ENCODE results near the gene AURKA. TPM values are rescaled to one million over a fixed set of nuclear protein-coding genes. Genes with fewer than 3 reads are reported as not detected.
"Not testable (repeated sequence)": the region's sequence is repeated elsewhere in the genome, so short reads cannot be mapped to it uniquely, and the experiment has no call there.

AURKA gene
- total RNA-seq, 2 experiments from 2014 or later, result 103 to 114 TPM

- peak; percentile 63 for DNase-seq
- Mint-ChIP-seq H3K27ac (peak within 1 kb of the TSS; percentile 94), H3K4me1 (peaks cover 47% of the 10 kb centered on the region), H3K4me3 (peak within 1 kb of the TSS; percentile 69), H3K9me3 (ENCODE audit: low read depth) (peaks cover 1% of the 10 kb centered on the region), H3K36me3 (ENCODE audit: low read depth) (peaks cover 38% of the 10 kb centered on the region), H3K27me3 (no peaks in the 10 kb centered on the region)
- intact Hi-C loops (cut with DNase I, micrococcal nuclease), result loop anchor here (1.0 to 10.0 kb wide), 3 partner anchors 56 to 983 kb away; partner anchors contain the start of genes RAE1 (in 1 of the 2), RBM38 (in 1 of the 2) and RTF2 (in 1 of the 2)
- POLR2A ChIA-PET, result interaction anchor here (0.6 to 1.6 kb wide), 5 partner anchors 14 to 58 kb away, joined by 3 to 6 read pairs (median 3); partner anchors contain the start of genes AURKA, CSTF1 and RTF2
- CTCF ChIA-PET, result interaction anchor here (0.7 to 2.9 kb wide), 7 partner anchors 10 to 138 kb away, joined by 3 to 14 read pairs (median 7); partner anchors contain the start of genes AURKA and CSTF1
- ATAC-seq, result peak; percentile 53
These were observed 19.9 kb upstream of the AURKA start, which contains the start of gene CASS4 for GRCh38 chr20:56411759-56412472. Gene CASS4, plus strand, starts transcription at chr20:56412260. Its CDS starts 199 bp downstream, at chr20:56412459.

- DNase-seq; H3K27me3 Mint-ChIP-seq; H3K9me3 Mint-ChIP-seq (ENCODE audit: low read depth); ATAC-seq: not testable (repeated sequence)
- H3K36me3 Mint-ChIP-seq (ENCODE audit: low read depth), result peaks cover 44% of the 10 kb centered on the region
- ChIA-PET CTCF (interaction anchor here (0.8 to 2.9 kb wide), 7 partner anchors 10 to 93 kb away, joined by 3 to 14 read pairs (median 7); partner anchors contain the start of genes AURKA and CSTF1), POLR2A (interaction anchor here (0.6 to 1.6 kb wide), 3 partner anchors 17 to 58 kb away, joined by 3 to 6 read pairs (median 4); partner anchors contain the start of genes AURKA and CSTF1)
- peaks cover 41% of the 10 kb centered on the region for H3K4me1 Mint-ChIP-seq
- peak overlapping the region; percentile 94 for H3K27ac Mint-ChIP-seq
- intact Hi-C loops (cut with DNase I, micrococcal nuclease), result loop anchor here in 1 of 2 experiments (10.0 kb wide), 2 partner anchors 944 to 984 kb away; partner anchors contain the start of genes RAE1 and RBM38
- H3K4me3 Mint-ChIP-seq, result peak overlapping the region; percentile 69
These were observed 19.3 kb upstream of the AURKA start for GRCh38 chr20:56411287-56411686.

GRCh38 chr20:56409956-56410355 lies 17.9 kb upstream of the AURKA start:
- ATAC-seq (no peak), DNase-seq (no peak)
- Mint-ChIP-seq H3K27me3 (no peaks in the 10 kb centered on the region), H3K27ac (peak overlapping the region; percentile 14), H3K4me3 (no peak overlapping the region), H3K9me3 (ENCODE audit: low read depth) (peaks cover 1% of the 10 kb centered on the region), H3K36me3 (ENCODE audit: low read depth) (peaks cover 55% of the 10 kb centered on the region), H3K4me1 (peaks cover 37% of the 10 kb centered on the region)
- CTCF ChIA-PET, result interaction anchor here (0.6 to 1.2 kb wide), 5 partner anchors 10 to 128 kb away, joined by 3 to 5 read pairs (median 4); no protein-coding TSS in a partner anchor
- POLR2A ChIA-PET, result no interaction called here
- intact Hi-C loops (cut with DNase I, micrococcal nuclease), result loop anchor here in 1 of 2 experiments (10.0 kb wide), 2 partner anchors 945 to 985 kb away; partner anchors contain the start of genes RAE1 and RBM38

GRCh38 chr20:56409521-56409920 lies 17.5 kb upstream of the AURKA start:
- no peak overlapping the region for H3K27ac Mint-ChIP-seq
- CTCF ChIA-PET, result interaction anchor here (0.6 to 1.2 kb wide), 5 partner anchors 9 to 129 kb away, joined by 3 to 5 read pairs (median 4); no protein-coding TSS in a partner anchor
- intact Hi-C loops (cut with DNase I, micrococcal nuclease), result no loop called here
- H3K27me3 Mint-ChIP-seq, result no peaks in the 10 kb centered on the region
- POLR2A ChIA-PET, result no interaction called here
- H3K36me3 Mint-ChIP-seq (ENCODE audit: low read depth), result peaks cover 56% of the 10 kb centered on the region
- no peak overlapping the region for H3K4me3 Mint-ChIP-seq
- H3K4me1 Mint-ChIP-seq, result peaks cover 34% of the 10 kb centered on the region
- no peak for DNase-seq
- peaks cover 1% of the 10 kb centered on the region for H3K9me3 Mint-ChIP-seq (ENCODE audit: low read depth)
- no peak for ATAC-seq

GRCh38 chr20:56406910-56407309 lies 14.9 kb upstream of the AURKA start:
- Mint-ChIP-seq H3K4me1 (peaks cover 27% of the 10 kb centered on the region), H3K27ac (no peak overlapping the region), H3K4me3 (no peak overlapping the region), H3K36me3 (ENCODE audit: low read depth) (peaks cover 59% of the 10 kb centered on the region), H3K9me3 (ENCODE audit: low read depth) (no peaks in the 10 kb centered on the region), H3K27me3 (no peaks in the 10 kb centered on the region)
- no peak for ATAC-seq
- no peak for DNase-seq
- POLR2A ChIA-PET, result interaction anchor here (1.1 to 1.2 kb wide), 3 partner anchors 8 to 15 kb away, joined by 3 read pairs; partner anchors contain the start of genes AURKA and CSTF1
- CTCF ChIA-PET, result interaction anchor here (1.0 to 1.5 kb wide), 2 partner anchors 11 kb away, joined by 3 to 6 read pairs; no protein-coding TSS in a partner anchor
- intact Hi-C loops (cut with DNase I, micrococcal nuclease), result no loop called here

- peaks cover 62% of the 10 kb centered on the region for H3K36me3 Mint-ChIP-seq (ENCODE audit: low read depth)
- H3K9me3 Mint-ChIP-seq (ENCODE audit: low read depth); POLR2A ChIA-PET: not testable (repeated sequence)
These were observed 13.3 kb upstream of the AURKA start for GRCh38 chr20:56405356-56405755.

GRCh38 chr20:56403465-56403864 lies 11.4 kb upstream of the AURKA start:
- ChIA-PET CTCF (interaction anchor here (1.3 kb wide), 1 partner anchor 9 kb away, joined by 3 read pairs; no protein-coding TSS in a partner anchor), POLR2A (no interaction called here)
- Mint-ChIP-seq H3K9me3 (ENCODE audit: low read depth) (no peaks in the 10 kb centered on the region), H3K27me3 (no peaks in the 10 kb centered on the region), H3K4me1 (peaks cover 31% of the 10 kb centered on the region), H3K27ac (peak overlapping the region; percentile 65), H3K36me3 (ENCODE audit: low read depth) (peaks cover 68% of the 10 kb centered on the region), H3K4me3 (peak overlapping the region; percentile 30)
- DNase-seq (peak; percentile 75), ATAC-seq (peak; percentile 92)
- intact Hi-C loops (cut with DNase I, micrococcal nuclease), result no loop called here

More at GRCh38 chr20:56405356-56405755, 13.3 kb upstream of the AURKA start:
- H3K27me3 Mint-ChIP-seq; ATAC-seq; CTCF ChIA-PET; DNase-seq; H3K27ac Mint-ChIP-seq; H3K4me3 Mint-ChIP-seq; intact Hi-C loops (cut with DNase I, micrococcal nuclease): not testable (repeated sequence)
- H3K4me1 Mint-ChIP-seq, result peaks cover 20% of the 10 kb centered on the region

- ChIA-PET POLR2A (no interaction called here), CTCF (interaction anchor here (0.6 to 1.6 kb wide), 6 partner anchors 10 to 108 kb away, joined by 3 to 7 read pairs (median 4); partner anchors contain the start of gene CASS4)
- Mint-ChIP-seq H3K36me3 (ENCODE audit: low read depth) (peaks cover 62% of the 10 kb centered on the region), H3K9me3 (ENCODE audit: low read depth) (no peaks in the 10 kb centered on the region), H3K27me3 (no peaks in the 10 kb centered on the region), H3K4me3 (no peak overlapping the region), H3K27ac (no peak overlapping the region), H3K4me1 (peaks cover 32% of the 10 kb centered on the region)
- peak; percentile 70 for ATAC-seq
- intact Hi-C loops (cut with DNase I, micrococcal nuclease), result loop anchor here (1.0 kb wide), 4 partner anchors 8 to 177 kb away; partner anchors contain the start of genes RTF2 (in 2 of the 2), AURKA (in 1 of the 2) and CSTF1 (in 1 of the 2)
- peak; percentile 74 for DNase-seq
These were observed 8.1 kb upstream of the AURKA start for GRCh38 chr20:56400001-56400640.

- DNase-seq (no peak), ATAC-seq (no peak)
- CTCF ChIA-PET, result interaction anchor here (0.6 to 2.5 kb wide), 6 partner anchors 9 to 28 kb away, joined by 3 to 14 read pairs (median 5); partner anchors contain the start of gene CASS4
- H3K27ac Mint-ChIP-seq, result peak overlapping the region; percentile 8
- no peaks in the 10 kb centered on the region for H3K9me3 Mint-ChIP-seq (ENCODE audit: low read depth)
- POLR2A ChIA-PET, result interaction anchor here (0.7 kb wide), 1 partner anchor 236 kb away, joined by 3 read pairs; no protein-coding TSS in a partner anchor
- peaks cover 50% of the 10 kb centered on the region for H3K36me3 Mint-ChIP-seq (ENCODE audit: low read depth)
- H3K4me1 Mint-ChIP-seq, result peaks cover 41% of the 10 kb centered on the region
- H3K4me3 Mint-ChIP-seq, result no peak overlapping the region
- H3K27me3 Mint-ChIP-seq, result no peaks in the 10 kb centered on the region
- intact Hi-C loops (cut with DNase I, micrococcal nuclease), result no loop called here
These were observed 3.2 kb upstream of the AURKA start for GRCh38 chr20:56395166-56395565.

- Mint-ChIP-seq H3K27ac (no peak overlapping the region), H3K9me3 (ENCODE audit: low read depth) (no peaks in the 10 kb centered on the region), H3K36me3 (ENCODE audit: low read depth) (peaks cover 55% of the 10 kb centered on the region), H3K4me3 (no peak overlapping the region), H3K27me3 (no peaks in the 10 kb centered on the region), H3K4me1 (peaks cover 43% of the 10 kb centered on the region)
- POLR2A ChIA-PET, result interaction anchor here (0.6 to 2.3 kb wide), 5 partner anchors 13 to 203 kb away, joined by 3 to 6 read pairs (median 4); partner anchors contain the start of gene CASS4
- CTCF ChIA-PET, result interaction anchor here (2.5 kb wide), 1 partner anchor 19 kb away, joined by 14 read pairs; the partner anchor contains the start of gene CASS4
- no peak for ATAC-seq
- DNase-seq, result no peak
- intact Hi-C loops (cut with DNase I, micrococcal nuclease), result no loop called here
These were observed 1.6 kb upstream of the AURKA start for GRCh38 chr20:56393653-56394052.

Measured in activated CD4-positive, alpha-beta T cell treated with anti-CD3 and anti-CD28 coated beads for 36 hours (primary cell).